GM18873 (cell line): ENCODE results near the gene GPR39.

Experiments used
- ATAC-seq: cut with Tn5 transposase; IDR thresholded peaks from one replicate; pipeline ENCODE4 v1.9.1; 2021; ENCODE audit warnings: mild to moderate bottlenecking, moderate library complexity, moderate number of reproducible peaks; ENCODE audit not compliant: unreplicated experiment, low FRiP score

The GPR39 gene

GRCh38 chr2:132439703-132440398, 23.2 kb downstream of the GPR39 start:
- no peak for ATAC-seq

- no peak for ATAC-seq
Observed at GRCh38 chr2:132441051-132441450, 24.4 kb downstream of the GPR39 start.

- ATAC-seq: no peak
Observed at GRCh38 chr2:132442278-132442677, 25.7 kb downstream of the GPR39 start.

GRCh38 chr2:132443106-132443505, 26.5 kb downstream of the GPR39 start:
- ATAC-seq: no peak

GRCh38 chr2:132446444-132446843, 29.8 kb downstream of the GPR39 start:
- ATAC-seq: no peak

GRCh38 chr2:132448331-132448730, 31.7 kb downstream of the GPR39 start:
- no peak for ATAC-seq

GRCh38 chr2:132448771-132449170, 32.2 kb downstream of the GPR39 start:
- no peak for ATAC-seq

- no peak for ATAC-seq
Observed at GRCh38 chr2:132449868-132450267, 33.3 kb downstream of the GPR39 start.

- no peak for ATAC-seq
Observed at GRCh38 chr2:132460781-132461180, 44.2 kb downstream of the GPR39 start.

GRCh38 chr2:132462236-132462635, 45.6 kb downstream of the GPR39 start:
- ATAC-seq: no peak

GRCh38 chr2:132463719-132464118, 47.1 kb downstream of the GPR39 start:
- no peak for ATAC-seq

GRCh38 chr2:132465917-132466316, 49.3 kb downstream of the GPR39 start:
- no peak for ATAC-seq

GRCh38 chr2:132466428-132467028, 49.9 kb downstream of the GPR39 start:
- no peak for ATAC-seq

GRCh38 chr2:132468821-132469675, 52.4 kb downstream of the GPR39 start:
- ATAC-seq: no peak

GRCh38 chr2:132470746-132471145, 54.1 kb downstream of the GPR39 start:
- ATAC-seq: no peak

GRCh38 chr2:132473174-132473883, 56.7 kb downstream of the GPR39 start:
- no peak for ATAC-seq

GRCh38 chr2:132475615-132476014, 59.0 kb downstream of the GPR39 start:
- no peak for ATAC-seq

GRCh38 chr2:132477436-132477835, 60.8 kb downstream of the GPR39 start:
- ATAC-seq: no peak

GRCh38 chr2:132477962-132478361, 61.4 kb downstream of the GPR39 start:
- ATAC-seq: no peak

GRCh38 chr2:132478461-132479105, 62.0 kb downstream of the GPR39 start:
- no peak for ATAC-seq
